AG09309 (cell line): ENCODE results near the gene FBXO30.
A peak's percentile ranks its signal among the peaks of the same experiment; 100 is the strongest.

Source experiments
- DNase-seq: peaks from one replicate; pipeline ENCODE4 v3.0.0-alpha.2; 2010; ENCODE audit warnings: low read depth
- H3K4me3 ChIP-seq: 2 replicates; pipeline ENCODE4 v1.5.1; 2011; ENCODE audit warnings: mild to moderate bottlenecking, low read depth, low read length, moderate library complexity; ENCODE audit not compliant: control insufficient read depth
- TF ChIP-seq, protein P1 (sequence below): IDR thresholded peaks from 2 replicates; pipeline ENCODE4 v1.5.1; 2011; ENCODE audit warnings: mild to moderate bottlenecking, low read depth, low read length, inconsistent platforms; ENCODE audit not compliant: insufficient read depth, control insufficient read depth; ENCODE audit errors: missing control alignments

Gene FBXO30

DNA sequence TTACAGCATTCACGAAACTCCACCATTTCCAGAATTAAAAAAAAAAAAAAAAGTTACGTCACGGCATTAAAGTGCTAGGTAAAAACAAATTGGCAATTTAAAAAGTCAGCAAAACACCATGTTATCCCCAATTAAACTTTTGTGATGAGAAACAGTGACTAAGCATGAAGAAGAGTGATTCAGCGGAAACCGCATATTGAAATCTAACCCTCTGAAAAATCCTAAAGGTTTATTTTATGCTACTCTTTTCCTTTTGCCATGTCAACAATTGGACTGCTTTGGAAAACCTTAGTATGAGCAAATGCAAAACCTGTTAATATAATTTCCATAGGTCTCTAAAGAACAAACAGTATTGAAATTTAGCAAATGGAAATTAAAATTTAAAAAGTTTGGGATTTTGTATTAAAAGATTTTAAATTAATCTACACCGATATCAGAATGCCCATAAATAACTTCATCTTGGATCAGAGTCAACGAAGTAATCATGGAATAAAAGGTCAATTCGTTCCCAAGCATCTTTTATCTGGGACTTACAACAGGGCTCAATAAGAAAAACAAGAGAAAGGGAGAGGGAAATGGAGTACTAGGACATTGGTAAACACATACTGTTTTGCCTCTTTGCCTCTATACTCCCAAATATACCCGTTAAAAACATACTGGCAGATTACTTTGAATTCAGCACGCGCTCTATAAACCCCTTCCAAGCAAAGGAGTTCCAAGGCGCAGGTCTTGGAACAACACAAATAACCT is 1.1 kb downstream of the FBXO30 start:
- DNase-seq = peak; percentile 48

GRCh38 chr6:145811741-145812140 is 2.9 kb downstream of the FBXO30 start:
- H3K4me3 ChIP-seq = no peak overlapping the region
- no peak for DNase-seq
- TF ChIP-seq, protein P1, sequence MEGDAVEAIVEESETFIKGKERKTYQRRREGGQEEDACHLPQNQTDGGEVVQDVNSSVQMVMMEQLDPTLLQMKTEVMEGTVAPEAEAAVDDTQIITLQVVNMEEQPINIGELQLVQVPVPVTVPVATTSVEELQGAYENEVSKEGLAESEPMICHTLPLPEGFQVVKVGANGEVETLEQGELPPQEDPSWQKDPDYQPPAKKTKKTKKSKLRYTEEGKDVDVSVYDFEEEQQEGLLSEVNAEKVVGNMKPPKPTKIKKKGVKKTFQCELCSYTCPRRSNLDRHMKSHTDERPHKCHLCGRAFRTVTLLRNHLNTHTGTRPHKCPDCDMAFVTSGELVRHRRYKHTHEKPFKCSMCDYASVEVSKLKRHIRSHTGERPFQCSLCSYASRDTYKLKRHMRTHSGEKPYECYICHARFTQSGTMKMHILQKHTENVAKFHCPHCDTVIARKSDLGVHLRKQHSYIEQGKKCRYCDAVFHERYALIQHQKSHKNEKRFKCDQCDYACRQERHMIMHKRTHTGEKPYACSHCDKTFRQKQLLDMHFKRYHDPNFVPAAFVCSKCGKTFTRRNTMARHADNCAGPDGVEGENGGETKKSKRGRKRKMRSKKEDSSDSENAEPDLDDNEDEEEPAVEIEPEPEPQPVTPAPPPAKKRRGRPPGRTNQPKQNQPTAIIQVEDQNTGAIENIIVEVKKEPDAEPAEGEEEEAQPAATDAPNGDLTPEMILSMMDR = no peak

More for the DNA sequence above, 1.1 kb downstream of the FBXO30 start:
- TF ChIP-seq, protein P1 = no peak
- peak overlapping the region; percentile 76 for H3K4me3 ChIP-seq

DNA sequence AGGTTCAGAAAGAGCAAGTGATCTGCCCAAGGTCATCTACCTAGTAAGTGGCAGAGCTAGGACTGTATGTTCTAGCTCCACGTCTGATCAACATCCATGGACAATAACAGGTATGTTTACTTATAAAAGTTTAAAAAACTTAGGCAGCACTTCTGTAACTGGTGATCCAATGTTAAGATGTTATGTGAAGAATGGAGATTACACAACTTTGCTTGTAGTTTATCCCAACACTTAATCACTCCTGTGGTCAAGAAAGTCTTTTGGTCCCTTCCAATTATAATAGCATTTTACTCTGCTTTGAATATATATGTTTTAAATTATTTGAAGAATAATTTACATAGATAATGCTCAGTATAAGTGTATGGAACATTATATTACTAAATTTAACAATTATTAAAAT is 4.8 kb downstream of the FBXO30 start:
- DNase-seq = peak; percentile 5
- no peak overlapping the region for H3K4me3 ChIP-seq
- TF ChIP-seq, protein P1 = no peak

GRCh38 chr6:145809211-145809610 is 5.4 kb downstream of the FBXO30 start:
- DNase-seq = no peak
- H3K4me3 ChIP-seq = no peak overlapping the region
- TF ChIP-seq, protein P1 = no peak

- no peak for DNase-seq
- no peak overlapping the region for H3K4me3 ChIP-seq
- TF ChIP-seq, protein P1 = no peak
Observed at GRCh38 chr6:145808239-145808638, 6.4 kb downstream of the FBXO30 start.

GRCh38 chr6:145802141-145802540 is 12.5 kb downstream of the FBXO30 start:
- H3K4me3 ChIP-seq = no peak overlapping the region
- TF ChIP-seq, protein P1 = no peak
- DNase-seq = no peak
